Gastroesophageal sphincter (tissue), 3 donors: Measurements from ENCODE around the gene RIPOR3.

Experiments used
- EP300 ChIP-seq: sonication (generic); formaldehyde crosslinking; IDR thresholded peaks from one replicate; pipeline ENCODE4 v1.6.1; 2017; ENCODE audit warnings: antibody characterized with exemption, mild to moderate bottlenecking
- POLR2A ChIP-seq, 2 donors: fragments of 450-650 bp; IDR thresholded peaks; one replicate each; pipeline ENCODE4 v1.6.1; 2017; ENCODE audit warnings: antibody characterized with exemption in 2 of 2, mild to moderate bottlenecking in 2 of 2, moderate library complexity in 1 of 2
- POLR2AphosphoS5 ChIP-seq: sonication (generic); formaldehyde crosslinking; IDR thresholded peaks from one replicate; pipeline ENCODE4 v1.6.1; 2017; ENCODE audit warnings: antibody characterized with exemption
- TF ChIP-seq, protein P1 (sequence below), 4 experiments: fragments of 200-600 bp in 2 of 4; fragments of 450-650 bp in 2 of 4; sonication (generic) in 1 of 4; IDR thresholded peaks; one replicate each; pipeline ENCODE4 v1.5.1; 2017 to 2019; ENCODE audit warnings: antibody characterized with exemption in 4 of 4, mild to moderate bottlenecking in 2 of 4, moderate library complexity in 2 of 4

DNA sequence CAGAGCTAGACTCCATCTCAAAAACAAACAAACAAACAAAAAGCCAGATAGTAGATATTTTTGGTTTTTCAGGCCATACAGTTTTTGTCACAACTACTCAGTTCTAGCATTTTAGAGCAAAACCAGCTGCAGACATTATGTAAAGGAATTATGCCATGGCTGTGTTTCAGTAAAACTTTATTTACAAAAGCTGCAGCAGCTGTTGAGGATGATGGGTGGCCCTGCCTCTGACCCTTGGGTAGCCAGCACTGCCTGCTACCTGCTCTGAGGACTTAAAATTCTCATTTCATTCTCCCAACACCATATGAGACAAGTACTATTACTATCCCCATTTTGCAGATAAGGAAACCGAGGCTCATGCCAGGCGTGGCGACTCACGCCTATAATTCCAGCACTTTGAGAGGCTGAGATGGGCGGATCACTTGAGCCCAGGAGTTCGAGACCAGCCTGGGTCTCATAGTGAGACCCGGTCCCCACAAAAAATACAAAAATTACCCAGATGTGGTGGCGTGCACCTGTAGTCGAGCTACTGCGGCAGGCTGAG is 56.3 kb downstream of the RIPOR3 start:
- TF ChIP-seq POLR2A (IDR thresholded peaks at IDR 0.05) = no peak
- TF ChIP-seq, protein P1, sequence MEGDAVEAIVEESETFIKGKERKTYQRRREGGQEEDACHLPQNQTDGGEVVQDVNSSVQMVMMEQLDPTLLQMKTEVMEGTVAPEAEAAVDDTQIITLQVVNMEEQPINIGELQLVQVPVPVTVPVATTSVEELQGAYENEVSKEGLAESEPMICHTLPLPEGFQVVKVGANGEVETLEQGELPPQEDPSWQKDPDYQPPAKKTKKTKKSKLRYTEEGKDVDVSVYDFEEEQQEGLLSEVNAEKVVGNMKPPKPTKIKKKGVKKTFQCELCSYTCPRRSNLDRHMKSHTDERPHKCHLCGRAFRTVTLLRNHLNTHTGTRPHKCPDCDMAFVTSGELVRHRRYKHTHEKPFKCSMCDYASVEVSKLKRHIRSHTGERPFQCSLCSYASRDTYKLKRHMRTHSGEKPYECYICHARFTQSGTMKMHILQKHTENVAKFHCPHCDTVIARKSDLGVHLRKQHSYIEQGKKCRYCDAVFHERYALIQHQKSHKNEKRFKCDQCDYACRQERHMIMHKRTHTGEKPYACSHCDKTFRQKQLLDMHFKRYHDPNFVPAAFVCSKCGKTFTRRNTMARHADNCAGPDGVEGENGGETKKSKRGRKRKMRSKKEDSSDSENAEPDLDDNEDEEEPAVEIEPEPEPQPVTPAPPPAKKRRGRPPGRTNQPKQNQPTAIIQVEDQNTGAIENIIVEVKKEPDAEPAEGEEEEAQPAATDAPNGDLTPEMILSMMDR (IDR thresholded peaks at IDR 0.05) = no peak
- TF ChIP-seq POLR2AphosphoS5 = no peak
- no peak for TF ChIP-seq EP300
